ENCODE measurements around the gene PGM5.

PGM5 gene

GRCh38 chr9:68429631-68430030, 73.2 kb downstream of the PGM5 start:
- H2AFZ ChIP-seq (ENCODE audit: low read length): no peak overlapping the region
- H3K27me3 ChIP-seq (ENCODE audit: insufficient read depth, low read length, poor library complexity, severe bottlenecking): no peaks in the 10 kb centered on the region
- no peaks in the 10 kb centered on the region for H4K20me1 ChIP-seq (ENCODE audit: insufficient read depth, low read length, poor library complexity, severe bottlenecking)
- no peaks in the 10 kb centered on the region for H3K36me3 ChIP-seq (ENCODE audit: insufficient read depth, low read length)
- H3K4me3 ChIP-seq (ENCODE audit: low read length, poor library complexity, severe bottlenecking): no peak overlapping the region
- H3K9me3 ChIP-seq (ENCODE audit: insufficient read depth, low read depth, low read length): no peaks in the 10 kb centered on the region
- H3K9me2 ChIP-seq (replicated peaks; ENCODE audit: low read depth, low read length): no peaks in the 10 kb centered on the region
- no peak for TF ChIP-seq CTCF (conservative IDR thresholded peaks at IDR 0.05; ENCODE audit: low read length)
- no peak for TF ChIP-seq EZH2phosphoT487 (IDR thresholded peaks at IDR 0.05; ENCODE audit: borderline replicate concordance)
- H3K4me2 ChIP-seq (ENCODE audit: low read depth, low read length, poor library complexity, severe bottlenecking): no peak overlapping the region
- H3K4me1 ChIP-seq (ENCODE audit: insufficient read depth, low read length, poor library complexity, severe bottlenecking): peaks cover 14% of the 10 kb centered on the region
- H3K79me2 ChIP-seq (ENCODE audit: insufficient read depth, low read length): no peaks in the 10 kb centered on the region
- H3F3A ChIP-seq (ENCODE audit: low read depth): no peaks in the 10 kb centered on the region
- H3K9ac ChIP-seq (ENCODE audit: low read depth, low read length, poor library complexity, severe bottlenecking): no peak overlapping the region

GRCh38 chr9:68431307-68431706, 74.9 kb downstream of the PGM5 start:
- no peaks in the 10 kb centered on the region for H3K9me2 ChIP-seq (replicated peaks; ENCODE audit: low read depth, low read length)
- H4K20me1 ChIP-seq (ENCODE audit: insufficient read depth, low read length, poor library complexity, severe bottlenecking): no peaks in the 10 kb centered on the region
- TF ChIP-seq EZH2phosphoT487 (IDR thresholded peaks at IDR 0.05; ENCODE audit: borderline replicate concordance): no peak
- TF ChIP-seq CTCF (conservative IDR thresholded peaks at IDR 0.05; ENCODE audit: low read length): no peak
- no peaks in the 10 kb centered on the region for H3F3A ChIP-seq (ENCODE audit: low read depth)
- no peak overlapping the region for H3K4me3 ChIP-seq (ENCODE audit: low read length, poor library complexity, severe bottlenecking)
- no peak overlapping the region for H3K4me2 ChIP-seq (ENCODE audit: low read depth, low read length, poor library complexity, severe bottlenecking)
- no peak overlapping the region for H3K9ac ChIP-seq (ENCODE audit: low read depth, low read length, poor library complexity, severe bottlenecking)
- peaks cover 14% of the 10 kb centered on the region for H3K4me1 ChIP-seq (ENCODE audit: insufficient read depth, low read length, poor library complexity, severe bottlenecking)
- H3K79me2 ChIP-seq (ENCODE audit: insufficient read depth, low read length): no peaks in the 10 kb centered on the region
- H3K9me3 ChIP-seq (ENCODE audit: insufficient read depth, low read depth, low read length): no peaks in the 10 kb centered on the region
- no peaks in the 10 kb centered on the region for H3K27me3 ChIP-seq (ENCODE audit: insufficient read depth, low read length, poor library complexity, severe bottlenecking)
- no peaks in the 10 kb centered on the region for H3K36me3 ChIP-seq (ENCODE audit: insufficient read depth, low read length)
- no peak overlapping the region for H2AFZ ChIP-seq (ENCODE audit: low read length)

- Histone ChIP-seq H3K9me3 (ENCODE audit: insufficient read depth, low read depth, low read length) (no peaks in the 10 kb centered on the region), H3K9me2 (replicated peaks; ENCODE audit: low read depth, low read length) (no peaks in the 10 kb centered on the region), H3K36me3 (ENCODE audit: insufficient read depth, low read length) (no peaks in the 10 kb centered on the region), H3K9ac (ENCODE audit: low read depth, low read length, poor library complexity, severe bottlenecking) (no peak overlapping the region), H4K20me1 (ENCODE audit: insufficient read depth, low read length, poor library complexity, severe bottlenecking) (no peaks in the 10 kb centered on the region), H2AFZ (ENCODE audit: low read length) (no peak overlapping the region), H3F3A (ENCODE audit: low read depth) (no peaks in the 10 kb centered on the region), H3K4me3 (ENCODE audit: low read length, poor library complexity, severe bottlenecking) (no peak overlapping the region), H3K79me2 (ENCODE audit: insufficient read depth, low read length) (no peaks in the 10 kb centered on the region), H3K4me2 (ENCODE audit: low read depth, low read length, poor library complexity, severe bottlenecking) (no peak overlapping the region), H3K4me1 (ENCODE audit: insufficient read depth, low read length, poor library complexity, severe bottlenecking) (peaks cover 6% of the 10 kb centered on the region), H3K27me3 (ENCODE audit: insufficient read depth, low read length, poor library complexity, severe bottlenecking) (no peaks in the 10 kb centered on the region)
- TF ChIP-seq CTCF (conservative IDR thresholded peaks at IDR 0.05; ENCODE audit: low read length) (no peak), EZH2phosphoT487 (IDR thresholded peaks at IDR 0.05; ENCODE audit: borderline replicate concordance) (no peak)
Observed at GRCh38 chr9:68433531-68434110, 77.2 kb downstream of the PGM5 start.
